AG09319 (cell line): ENCODE measurements around the gene ISG20L2.

ENCODE experiments used
- DNase-seq: peaks from one replicate; pipeline ENCODE4 v3.0.0-alpha.2; 2010; ENCODE audit warnings: low read depth; ENCODE audit errors: extremely low read depth
- CTCF ChIP-seq: IDR thresholded peaks from 2 replicates; pipeline ENCODE4 v1.5.1; 2011; ENCODE audit warnings: low read depth, mild to moderate bottlenecking, inconsistent platforms, low read length, moderate library complexity

ISG20L2 gene

GRCh38 chr1:156680056-156680455 lies 48.5 kb downstream of the ISG20L2 start:
- no peak for TF ChIP-seq CTCF
- DNase-seq = no peak

GRCh38 chr1:156677616-156678596 lies 50.7 kb downstream of the ISG20L2 start:
- DNase-seq = peak; percentile 63
- TF ChIP-seq CTCF = peak; percentile 93

- no peak for DNase-seq
- TF ChIP-seq CTCF = no peak
These were observed 51.5 kb downstream of the ISG20L2 start, which contains the start of gene NES for GRCh38 chr1:156676820-156677615. Gene NES (minus strand): TSS chr1:156677407. CDS start chr1:156677264, 143 bp downstream.

GRCh38 chr1:156676114-156676819 lies 52.3 kb downstream of the ISG20L2 start:
- TF ChIP-seq CTCF = no peak
- no peak for DNase-seq

GRCh38 chr1:156675210-156676113 lies 53.1 kb downstream of the ISG20L2 start:
- DNase-seq = no peak
- TF ChIP-seq CTCF = no peak

- no peak for TF ChIP-seq CTCF
- DNase-seq = no peak
These were observed 55.0 kb downstream of the ISG20L2 start for GRCh38 chr1:156673387-156674121.
